Keratinocyte (primary cell): ENCODE data around the gene TMEM107.
"Not testable (repeated sequence)": the region's sequence is repeated elsewhere in the genome, so short reads cannot be mapped to it uniquely, and the experiment has no call there.

Experiments used
- CTCF ChIP-seq, 3 experiments: IDR thresholded peaks in 1 of 3; conservative IDR thresholded peaks in 1 of 3; optimal IDR thresholded peaks in 1 of 3; 2 replicates in 2 of 3; 3 replicates in 1 of 3; pipeline versions ENCODE3 to v1.5.1; 2011; ENCODE audit warnings: low read length in 3 of 3, mild to moderate bottlenecking in 3 of 3, moderate library complexity in 2 of 3, control low read depth in 1 of 3, inconsistent platforms in 1 of 3; ENCODE audit not compliant: insufficient read depth in 2 of 3; ENCODE audit errors: extremely low read depth in 1 of 3
- EZH2 ChIP-seq: IDR thresholded peaks from one replicate; pipeline ENCODE4 v1.6.1; 2012; ENCODE audit warnings: inconsistent platforms, mild to moderate bottlenecking, low read length, moderate library complexity

- not testable (repeated sequence) for TF ChIP-seq CTCF (optimal IDR thresholded peaks at IDR 0.05 in 1 of 3, IDR thresholded peaks at IDR 0.05 in 1 of 3, conservative IDR thresholded peaks at IDR 0.05 in 1 of 3; ENCODE audit: extremely low read depth in 1 of 3, insufficient read depth in 2 of 3, low read length in 3 of 3); EZH2
These were observed 37.8 kb upstream of the TMEM107 start for GRCh38 chr17:8214000-8214399.
